NCI-H2196 (cell line): ENCODE results near the gene SOX6.
"Not testable (repeated sequence)": the region's sequence is repeated elsewhere in the genome, so short reads cannot be mapped to it uniquely, and the experiment has no call there.

ENCODE experiments used
- DNase-seq: peaks from one replicate; lab custom pipeline; 2025; ENCODE audit not compliant: unreplicated experiment; lab: John Stamatoyannopoulos, UW

The SOX6 gene

DNA sequence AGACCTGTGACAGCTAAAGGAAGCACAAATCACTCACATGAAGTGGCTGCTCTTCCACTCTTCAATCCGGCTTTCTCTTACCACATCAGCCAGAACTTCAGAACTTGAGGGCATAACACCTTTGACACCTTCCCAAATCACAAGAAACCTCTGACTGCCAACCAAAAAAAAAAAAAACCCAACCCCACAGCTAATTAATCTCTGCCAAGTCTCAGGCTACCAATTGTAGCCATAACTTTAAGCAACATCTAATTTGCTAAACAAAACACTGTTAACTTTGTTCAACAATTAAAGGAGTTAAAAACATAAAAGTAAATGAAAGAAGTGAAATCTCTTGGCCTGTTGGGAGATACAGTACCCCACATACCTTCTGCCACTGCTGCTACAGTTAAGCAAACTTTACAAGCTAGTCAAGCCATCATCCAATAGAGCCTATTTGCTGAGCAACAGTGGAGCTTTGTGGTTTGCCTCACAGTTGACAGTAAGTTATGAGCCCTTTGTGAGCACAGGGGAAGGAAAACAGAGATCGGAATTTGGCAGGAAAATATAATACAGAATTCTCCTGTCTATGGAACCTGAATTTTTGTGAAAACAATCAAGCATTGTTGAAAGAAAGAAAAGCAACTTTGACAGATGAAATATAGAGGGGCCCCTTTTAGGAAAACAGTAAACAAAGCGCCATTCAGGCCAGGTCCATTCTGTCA, at the start of gene SOX6:
Gene SOX6 (minus strand): TSS at position 490 of the 704 bp plus-strand sequence. CDS start 15,298 bp downstream, outside the sequence.
- no peak for DNase-seq

GRCh38 chr11:16404781-16405285, 48.5 kb upstream of the SOX6 start:
- no peak for DNase-seq

GRCh38 chr11:16403851-16404250, 47.5 kb upstream of the SOX6 start:
- DNase-seq, result no peak

GRCh38 chr11:16403448-16403803, 47.1 kb upstream of the SOX6 start:
- DNase-seq, result no peak

- no peak for DNase-seq
These were observed 46.5 kb upstream of the SOX6 start for GRCh38 chr11:16402654-16403447.

DNA sequence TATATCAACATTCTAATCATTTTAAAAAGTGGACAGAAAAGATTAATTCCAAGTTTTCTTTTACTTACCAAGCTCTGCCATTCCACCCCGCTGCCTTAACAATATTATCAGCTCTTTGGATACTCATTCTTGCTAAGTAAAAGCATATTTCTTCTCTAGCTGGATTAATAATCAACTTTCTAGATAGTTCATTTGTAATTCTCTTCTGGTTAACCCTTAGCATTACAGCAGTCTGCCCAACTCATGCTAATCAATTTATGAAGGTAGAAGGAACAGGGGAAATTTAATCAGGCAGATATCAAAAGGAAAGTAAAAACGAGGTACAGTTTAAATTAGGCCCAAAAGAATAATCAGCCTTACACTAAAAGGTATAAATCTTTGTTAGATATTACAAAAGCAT, 41.0 kb upstream of the SOX6 start:
- DNase-seq, result no peak

DNA sequence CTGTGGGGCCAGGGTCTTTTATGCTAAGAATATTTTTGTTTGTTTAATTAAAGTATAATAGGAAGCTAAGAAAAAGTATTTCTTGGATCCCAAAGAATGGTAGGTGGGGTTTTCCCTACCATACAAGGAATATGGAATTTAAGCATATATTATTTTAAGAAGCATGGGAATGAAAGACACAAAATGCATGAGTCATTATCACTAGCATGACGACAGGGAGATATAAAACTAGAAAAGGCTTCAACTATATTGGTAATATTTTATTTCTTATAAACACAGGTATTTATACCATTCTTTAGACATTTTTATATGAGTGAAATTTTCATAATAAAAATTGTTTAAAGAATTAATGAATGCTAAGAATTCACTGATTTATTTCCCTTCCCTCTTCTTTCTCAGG, 39.3 kb upstream of the SOX6 start:
- DNase-seq, result no peak

GRCh38 chr11:16394947-16395346, 38.6 kb upstream of the SOX6 start:
- no peak for DNase-seq

DNA sequence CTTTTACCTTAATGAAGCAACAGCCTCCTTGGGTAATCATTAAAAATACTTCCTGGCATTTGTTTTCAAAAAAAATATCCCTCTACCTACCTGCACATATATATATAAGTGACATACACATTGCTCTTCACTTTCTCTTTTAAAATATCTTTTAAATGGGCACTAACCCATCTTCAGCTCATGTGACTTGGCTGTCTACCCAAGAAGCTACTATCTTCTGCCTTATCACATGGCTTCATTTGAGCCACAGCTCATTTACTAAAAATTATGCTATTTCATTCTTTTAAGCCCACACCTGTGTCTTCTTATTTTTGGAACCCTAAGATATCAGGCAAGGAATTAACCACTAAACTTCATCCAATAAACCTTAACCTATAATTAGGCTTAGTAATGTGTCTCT, 37.0 kb upstream of the SOX6 start:
- no peak for DNase-seq

GRCh38 chr11:16392616-16393015, 36.3 kb upstream of the SOX6 start:
- no peak for DNase-seq

DNA sequence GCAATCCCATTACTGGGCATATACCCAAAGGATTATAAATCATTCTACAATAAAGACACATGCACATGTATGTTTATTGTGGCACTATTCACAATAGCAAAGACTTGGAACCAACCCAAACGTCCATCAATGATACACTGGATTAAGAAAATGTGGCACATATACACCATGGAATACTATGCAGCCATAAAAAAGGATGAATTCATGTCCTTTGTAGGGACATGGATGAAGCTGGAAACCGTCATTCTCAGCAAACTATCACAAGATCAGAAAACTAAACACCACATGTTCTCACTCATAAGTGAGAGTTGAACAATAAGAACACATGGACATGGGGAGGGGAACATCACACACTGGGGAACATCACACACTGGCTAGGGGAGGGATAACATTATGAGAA, 34.5 kb upstream of the SOX6 start:
- DNase-seq, result not testable (repeated sequence)

DNA sequence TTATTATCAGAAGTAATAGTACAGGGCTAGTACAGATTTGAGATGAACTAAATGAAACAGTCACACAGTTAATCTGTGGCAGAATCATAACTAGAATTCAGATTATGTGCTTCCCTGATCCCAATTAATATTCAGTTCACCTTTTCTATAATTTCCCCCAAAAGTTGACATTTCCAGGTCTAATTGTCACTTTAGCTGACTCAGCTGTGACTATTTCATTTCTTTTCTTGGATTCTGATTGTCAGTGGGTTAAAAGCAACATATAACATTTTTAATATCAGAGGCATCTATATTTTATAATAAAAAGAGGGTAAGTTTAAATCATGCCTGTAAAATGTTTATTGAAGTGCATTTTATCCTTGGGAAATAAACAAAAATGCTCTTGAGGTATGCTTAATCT, 28.8 kb upstream of the SOX6 start:
- DNase-seq, result no peak

GRCh38 chr11:16382638-16383380, 26.5 kb upstream of the SOX6 start:
- DNase-seq, result no peak

DNA sequence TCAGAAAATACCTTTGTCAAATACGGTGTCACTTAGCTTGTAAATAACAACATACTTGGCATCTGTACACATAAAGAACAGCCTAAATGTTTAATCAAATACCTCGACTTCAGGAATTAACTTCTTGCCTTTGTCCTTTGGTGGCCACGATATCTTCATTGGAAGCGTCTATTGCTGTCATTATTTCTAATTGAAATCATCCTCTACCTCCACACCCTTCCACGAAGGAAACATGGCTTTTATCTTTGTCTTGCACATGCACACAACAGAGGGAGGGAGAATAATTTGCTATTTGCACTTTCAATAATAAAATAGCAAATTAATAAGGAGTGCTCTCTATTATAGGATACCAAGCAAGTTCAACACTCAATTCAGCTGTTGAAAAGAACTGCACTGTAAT, 25.8 kb upstream of the SOX6 start:
- DNase-seq, result no peak

DNA sequence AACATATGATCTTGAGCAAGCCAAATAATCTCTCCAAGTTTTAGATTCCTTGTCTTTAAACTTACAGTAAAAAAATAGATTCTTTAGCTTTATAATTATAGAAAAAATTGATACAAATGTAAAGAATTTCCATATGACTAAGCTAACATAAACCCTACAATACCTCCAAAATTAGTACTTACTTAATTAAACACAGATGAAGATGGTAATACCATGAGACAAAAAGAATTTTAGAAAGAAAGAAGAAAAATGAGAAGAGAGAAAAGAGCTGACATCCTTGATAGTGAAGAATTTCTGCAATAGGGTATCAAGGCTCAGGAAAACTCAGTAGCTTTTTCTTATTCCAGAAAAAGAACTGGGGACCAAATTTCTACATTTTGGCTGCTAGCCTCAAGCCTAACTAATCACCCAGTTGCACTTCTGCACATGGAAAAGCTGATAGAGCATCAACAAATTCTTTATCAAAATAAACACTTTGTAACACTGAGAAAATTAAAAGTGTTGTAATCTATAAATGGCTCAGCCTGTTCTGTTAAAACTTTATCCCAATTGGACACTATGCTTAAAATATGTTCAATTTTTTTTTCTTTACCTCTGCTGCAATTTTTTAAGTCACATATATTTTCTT, 24.7 kb upstream of the SOX6 start:
- no peak for DNase-seq

GRCh38 chr11:16378906-16379305, 22.6 kb upstream of the SOX6 start:
- no peak for DNase-seq

- no peak for DNase-seq
These were observed 21.4 kb upstream of the SOX6 start for GRCh38 chr11:16377746-16378145.

DNA sequence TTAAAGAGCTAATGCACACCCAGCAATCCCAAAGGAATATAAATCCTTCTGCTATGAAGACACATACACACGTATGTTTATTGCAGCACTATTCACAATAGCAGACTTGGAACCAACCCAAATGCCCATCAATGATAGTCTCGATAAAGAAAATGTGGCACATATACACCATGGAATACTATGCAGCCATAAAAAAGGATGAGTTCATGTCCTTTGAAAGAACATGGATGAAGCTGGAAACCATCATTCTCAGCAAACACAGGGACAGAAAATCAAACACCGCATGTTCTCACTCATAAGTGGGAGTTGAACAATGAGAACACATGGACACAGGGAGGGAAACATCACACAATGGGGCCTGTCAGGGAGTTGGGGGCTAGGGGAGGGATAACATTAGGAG, 19.3 kb upstream of the SOX6 start:
- DNase-seq, result not testable (repeated sequence)

- DNase-seq, result no peak
These were observed 17.4 kb upstream of the SOX6 start for GRCh38 chr11:16373768-16374167.

GRCh38 chr11:16372355-16372754, 16.0 kb upstream of the SOX6 start:
- no peak for DNase-seq

- no peak for DNase-seq
These were observed 10.9 kb upstream of the SOX6 start for GRCh38 chr11:16367252-16367651.
